ENCODE data around the gene HNRNPDL. TPM values are rescaled to one million over a fixed set of nuclear protein-coding genes. Genes with fewer than 3 reads are reported as not detected.
A peak's percentile ranks its signal among the peaks of the same experiment; 100 is the strongest.

Gene HNRNPDL
- polyA plus RNA-seq, 3 donors = 89.8 to 294 (median 112) TPM

GRCh38 chr4:82436780-82437179 lies 6.5 kb upstream of the HNRNPDL start:
- H4K20me1 ChIP-seq (ENCODE audit: insufficient read depth, low read length) = peaks cover 36% of the 10 kb centered on the region
- peaks cover 100% of the 10 kb centered on the region for H3K79me2 ChIP-seq (ENCODE audit: insufficient read depth, low read length)
- H3K27ac Mint-ChIP-seq = peak overlapping the region in 1 of 7 donors; percentile 66
- H3K4me3 ChIP-seq (replicated peaks in 1 of 3; ENCODE audit: low read depth in 2 of 3, low read length in 3 of 3) = no peak overlapping the region
- H3K36me3 ChIP-seq (replicated peaks in 1 of 2; ENCODE audit: control insufficient read depth in 1 of 2, insufficient read depth in 2 of 2, low read length in 2 of 2) = peaks cover 0 to 4% of the 10 kb centered on the region in 2 donors
- H3K4me1 ChIP-seq (ENCODE audit: control insufficient read depth in 1 of 2, insufficient read depth in 2 of 2, low read length in 2 of 2) = peaks cover 0 to 5% of the 10 kb centered on the region in 2 donors
- no peak overlapping the region for H3K27ac ChIP-seq (ENCODE audit: low read depth in 1 of 2, low read length in 2 of 2)
- H3K36me3 Mint-ChIP-seq = peaks cover 12 to 29% of the 10 kb centered on the region in 2 donors
- intact Hi-C loops (cut with micrococcal nuclease) = loop anchor here (10.0 kb wide), 2 partner anchors 152 to 468 kb away; partner anchors contain the start of gene THAP9 (in 1 of the 2)
- no peak overlapping the region for H3K4me2 ChIP-seq (replicated peaks; ENCODE audit: extremely low read depth, low read length, poor library complexity, severe bottlenecking)
- no peak overlapping the region for H3K4me3 Mint-ChIP-seq
- TF ChIP-seq, protein P1, sequence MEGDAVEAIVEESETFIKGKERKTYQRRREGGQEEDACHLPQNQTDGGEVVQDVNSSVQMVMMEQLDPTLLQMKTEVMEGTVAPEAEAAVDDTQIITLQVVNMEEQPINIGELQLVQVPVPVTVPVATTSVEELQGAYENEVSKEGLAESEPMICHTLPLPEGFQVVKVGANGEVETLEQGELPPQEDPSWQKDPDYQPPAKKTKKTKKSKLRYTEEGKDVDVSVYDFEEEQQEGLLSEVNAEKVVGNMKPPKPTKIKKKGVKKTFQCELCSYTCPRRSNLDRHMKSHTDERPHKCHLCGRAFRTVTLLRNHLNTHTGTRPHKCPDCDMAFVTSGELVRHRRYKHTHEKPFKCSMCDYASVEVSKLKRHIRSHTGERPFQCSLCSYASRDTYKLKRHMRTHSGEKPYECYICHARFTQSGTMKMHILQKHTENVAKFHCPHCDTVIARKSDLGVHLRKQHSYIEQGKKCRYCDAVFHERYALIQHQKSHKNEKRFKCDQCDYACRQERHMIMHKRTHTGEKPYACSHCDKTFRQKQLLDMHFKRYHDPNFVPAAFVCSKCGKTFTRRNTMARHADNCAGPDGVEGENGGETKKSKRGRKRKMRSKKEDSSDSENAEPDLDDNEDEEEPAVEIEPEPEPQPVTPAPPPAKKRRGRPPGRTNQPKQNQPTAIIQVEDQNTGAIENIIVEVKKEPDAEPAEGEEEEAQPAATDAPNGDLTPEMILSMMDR (IDR thresholded peaks at IDR 0.05) = no peak
- H3K4me1 Mint-ChIP-seq = peaks cover 28% of the 10 kb centered on the region
- no peak overlapping the region for H2AFZ ChIP-seq (ENCODE audit: insufficient read depth, low read depth, low read length, poor library complexity, severe bottlenecking)
- DNase-seq = no peak
- H3K9ac ChIP-seq (ENCODE audit: insufficient read depth, low read length, poor library complexity, severe bottlenecking) = no peak overlapping the region
- no peaks in the 10 kb centered on the region for H3K27me3 ChIP-seq (ENCODE audit: control insufficient read depth in 2 of 2, insufficient read depth in 2 of 2, low read length in 2 of 2)
- H3K27me3 Mint-ChIP-seq (ENCODE audit: low read depth in 3 of 3) = no peaks in the 10 kb centered on the region
- H3K9me3 ChIP-seq (replicated peaks in 1 of 2; ENCODE audit: control insufficient read depth in 1 of 2, insufficient read depth in 1 of 2, low read length in 2 of 2) = no peaks in the 10 kb centered on the region
- no peaks in the 10 kb centered on the region for H3K9me3 Mint-ChIP-seq
- no CpG with 5 or more reads among the region's 4 CpGs for WGBS (ENCODE audit: insufficient coverage)

GRCh38 chr4:82436130-82436529 lies 5.9 kb upstream of the HNRNPDL start:
- no peaks in the 10 kb centered on the region for H3K9me3 ChIP-seq (replicated peaks in 1 of 2; ENCODE audit: control insufficient read depth in 1 of 2, insufficient read depth in 1 of 2, low read length in 2 of 2)
- H3K4me3 Mint-ChIP-seq = no peak overlapping the region
- H3K27me3 Mint-ChIP-seq (ENCODE audit: low read depth in 3 of 3) = no peaks in the 10 kb centered on the region
- H3K9ac ChIP-seq (ENCODE audit: insufficient read depth, low read length, poor library complexity, severe bottlenecking) = no peak overlapping the region
- WGBS (ENCODE audit: insufficient coverage) = 100% methylated on average over 3 of the region's 5 CpGs
- H3K4me2 ChIP-seq (replicated peaks; ENCODE audit: extremely low read depth, low read length, poor library complexity, severe bottlenecking) = no peak overlapping the region
- H4K20me1 ChIP-seq (ENCODE audit: insufficient read depth, low read length) = peaks cover 37% of the 10 kb centered on the region
- H3K9me3 Mint-ChIP-seq = no peaks in the 10 kb centered on the region
- intact Hi-C loops (cut with micrococcal nuclease) = loop anchor here (10.0 kb wide), 2 partner anchors 151 to 469 kb away; partner anchors contain the start of gene THAP9 (in 1 of the 2)
- TF ChIP-seq, protein P1 (IDR thresholded peaks at IDR 0.05) = no peak
- peaks cover 12 to 29% of the 10 kb centered on the region in 2 donors for H3K36me3 Mint-ChIP-seq
- DNase-seq = no peak
- H3K4me1 Mint-ChIP-seq = peaks cover 34% of the 10 kb centered on the region
- H3K36me3 ChIP-seq (replicated peaks in 1 of 2; ENCODE audit: control insufficient read depth in 1 of 2, insufficient read depth in 2 of 2, low read length in 2 of 2) = peaks cover 0 to 4% of the 10 kb centered on the region in 2 donors
- H3K4me1 ChIP-seq (ENCODE audit: control insufficient read depth in 1 of 2, insufficient read depth in 2 of 2, low read length in 2 of 2) = peaks cover 5 to 11% of the 10 kb centered on the region in 2 donors
- no peak overlapping the region for H3K27ac Mint-ChIP-seq
- no peak overlapping the region for H3K27ac ChIP-seq (ENCODE audit: low read depth in 1 of 2, low read length in 2 of 2)
- H3K27me3 ChIP-seq (ENCODE audit: control insufficient read depth in 2 of 2, insufficient read depth in 2 of 2, low read length in 2 of 2) = no peaks in the 10 kb centered on the region
- peaks cover 100% of the 10 kb centered on the region for H3K79me2 ChIP-seq (ENCODE audit: insufficient read depth, low read length)
- H2AFZ ChIP-seq (ENCODE audit: insufficient read depth, low read depth, low read length, poor library complexity, severe bottlenecking) = no peak overlapping the region
- H3K4me3 ChIP-seq (replicated peaks in 1 of 3; ENCODE audit: low read depth in 2 of 3, low read length in 3 of 3) = no peak overlapping the region
